ENCODE data around the gene SEZ6L. TPM values are rescaled to one million over a fixed set of nuclear protein-coding genes. Genes with fewer than 3 reads are reported as not detected.

The SEZ6L gene
- total and polyA plus RNA-seq, 10 of the 15 experiments (the other 5 are each of a cell fraction or from before 2014, with no cell fraction given), result not detected

GRCh38 chr22:26342745-26343410 lies 173.6 kb downstream of the SEZ6L start:
- intact Hi-C loops (cut with micrococcal nuclease; ENCODE audit: unreplicated experiment), result loop anchor here (10.0 kb wide), 1 partner anchor 58 kb away; no protein-coding TSS in a partner anchor
- peaks cover 3 to 5% of the 10 kb centered on the region in 2 experiments; a peak in 1 of 4 replicates for H3K27me3 ChIP-seq (replicated peaks in 1 of 2; ENCODE audit: control insufficient read depth in 2 of 2, insufficient read depth in 2 of 2, low read length in 1 of 2)
- in situ Hi-C loops (cut with MboI), result loop anchor here (5.0 kb wide), 1 partner anchor 866 kb away; no protein-coding TSS in a partner anchor
- CTCF ChIA-PET, result no interaction called here
- no TSS peak for BruUV-seq (replicated peaks)
- SMC1A ChIA-PET (ENCODE audit: uncharacterized antibody, unreplicated experiment), result no interaction called here
- no peak overlapping the region for H2AFZ ChIP-seq (ENCODE audit: control insufficient read depth, low read depth, low read length)
- FAIRE-seq (no peak), ATAC-seq (no peak), DNase-seq (ENCODE audit: low read depth, low spot score) (no peak)
- no peak overlapping the region for H3K4me3 ChIP-seq
- H3K9me3 ChIP-seq (replicated peaks; ENCODE audit: control insufficient read depth, insufficient read depth, low read length), result no peaks in the 10 kb centered on the region
- H3K9ac ChIP-seq (ENCODE audit: control insufficient read depth, insufficient read depth, low read length), result no peak overlapping the region
- no peak for TF ChIP-seq ZNF217 (IDR thresholded peaks at IDR 0.05)
- TF ChIP-seq RELB (IDR thresholded peaks at IDR 0.05; ENCODE audit: low read depth), result no peak
- TF ChIP-seq IRF4 (IDR thresholded peaks at IDR 0.05; ENCODE audit: low read depth, low read length), result no peak
- POLR2A ChIA-PET, result no interaction called here
- H3K79me2 ChIP-seq (ENCODE audit: control insufficient read depth, insufficient read depth, low read length), result no peaks in the 10 kb centered on the region
- H3K27ac ChIP-seq (ENCODE audit: control insufficient read depth, insufficient read depth), result no peak overlapping the region
- no peak overlapping the region for H3K4me2 ChIP-seq (ENCODE audit: control insufficient read depth, insufficient read depth)
- H4K20me1 ChIP-seq (ENCODE audit: control insufficient read depth, insufficient read depth), result no peaks in the 10 kb centered on the region
- WGBS (ENCODE audit: insufficient coverage, insufficient replicate concordance, low lambda C conversion rate, missing lambda C conversion rate), result 9% methylated on average over 6 of the region's 6 CpGs
- H3K4me1 ChIP-seq (ENCODE audit: control insufficient read depth, insufficient read depth, low read length), result no peaks in the 10 kb centered on the region
- H3K36me3 ChIP-seq (ENCODE audit: control insufficient read depth in 2 of 2, insufficient read depth in 2 of 2, low read length in 1 of 2), result no peaks in the 10 kb centered on the region
- RAD21 ChIA-PET (ENCODE audit: unreplicated experiment), result no interaction called here

GRCh38 chr22:26345496-26345895 lies 176.2 kb downstream of the SEZ6L start:
- POLR2A ChIA-PET, result no interaction called here
- no peak for DNase-seq (ENCODE audit: low read depth, low spot score)
- H3K27ac ChIP-seq (ENCODE audit: control insufficient read depth, insufficient read depth), result no peak overlapping the region
- RAD21 ChIA-PET (ENCODE audit: unreplicated experiment), result no interaction called here
- no peaks in the 10 kb centered on the region for H3K9me3 ChIP-seq (replicated peaks; ENCODE audit: control insufficient read depth, insufficient read depth, low read length)
- SMC1A ChIA-PET (ENCODE audit: uncharacterized antibody, unreplicated experiment), result no interaction called here
- FAIRE-seq, result no peak
- H3K9ac ChIP-seq (ENCODE audit: control insufficient read depth, insufficient read depth, low read length), result no peak overlapping the region
- intact Hi-C loops (cut with micrococcal nuclease; ENCODE audit: unreplicated experiment), result loop anchor here (10.0 kb wide), 1 partner anchor 61 kb away; no protein-coding TSS in a partner anchor
- no peak for ATAC-seq
- in situ Hi-C loops (cut with MboI), result no loop called here
- H3K36me3 ChIP-seq (ENCODE audit: control insufficient read depth in 2 of 2, insufficient read depth in 2 of 2, low read length in 1 of 2), result no peaks in the 10 kb centered on the region
- no peaks in the 10 kb centered on the region for H3K79me2 ChIP-seq (ENCODE audit: control insufficient read depth, insufficient read depth, low read length)
- H3K27me3 ChIP-seq (replicated peaks in 1 of 2; ENCODE audit: control insufficient read depth in 2 of 2, insufficient read depth in 2 of 2, low read length in 1 of 2), result peaks cover 0 to 3% of the 10 kb centered on the region in 2 experiments; a peak in 1 of 4 replicates
- CTCF ChIA-PET, result interaction anchor here (1.5 to 2.2 kb wide), 2 partner anchors 13 to 15 kb away, joined by 3 to 9 read pairs; no protein-coding TSS in a partner anchor
- no peak overlapping the region for H3K4me3 ChIP-seq
- H3K4me1 ChIP-seq (ENCODE audit: control insufficient read depth, insufficient read depth, low read length), result no peaks in the 10 kb centered on the region
- 33% methylated on average over 3 of the region's 3 CpGs for WGBS (ENCODE audit: insufficient coverage, insufficient replicate concordance, low lambda C conversion rate, missing lambda C conversion rate)
- no peak overlapping the region for H2AFZ ChIP-seq (ENCODE audit: control insufficient read depth, low read depth, low read length)
- BruUV-seq (replicated peaks), result no TSS peak
- H4K20me1 ChIP-seq (ENCODE audit: control insufficient read depth, insufficient read depth), result no peaks in the 10 kb centered on the region
- no peak overlapping the region for H3K4me2 ChIP-seq (ENCODE audit: control insufficient read depth, insufficient read depth)
- TF ChIP-seq NR2F1 (conservative IDR thresholded peaks at IDR 0.05) (no peak), MLLT1 (IDR thresholded peaks at IDR 0.05) (no peak), MEF2A (IDR thresholded peaks at IDR 0.05; ENCODE audit: insufficient read depth, low read depth, low read length) (no peak), PKNOX1 (IDR thresholded peaks at IDR 0.05) (no peak), RELA (IDR thresholded peaks at IDR 0.05; ENCODE audit: borderline replicate concordance, partially characterized antibody) (no peak)
